Coronary artery (tissue), 2 donors: ENCODE data around the gene LAMA1.

Source experiments
- DNase-seq: peaks from one replicate; pipeline ENCODE4 v3.0.0-alpha.2; 2017; ENCODE audit warnings: low spot score
- H3K27ac ChIP-seq, 2 donors: fragments of 200-600 bp; sonication (generic); one replicate each; pipeline ENCODE4 v1.5.1; 2016 to 2019
- H3K4me3 ChIP-seq: fragments of 200-600 bp; sonication (generic); 2 replicates; pipeline ENCODE4 v1.5.1; 2016; ENCODE audit warnings: mild to moderate bottlenecking, moderate library complexity
- CTCF ChIP-seq: fragments of 200-600 bp; sonication (generic); IDR thresholded peaks from one replicate; pipeline ENCODE4 v1.5.1; 2019; ENCODE audit warnings: antibody characterized with exemption

Gene LAMA1

DNA sequence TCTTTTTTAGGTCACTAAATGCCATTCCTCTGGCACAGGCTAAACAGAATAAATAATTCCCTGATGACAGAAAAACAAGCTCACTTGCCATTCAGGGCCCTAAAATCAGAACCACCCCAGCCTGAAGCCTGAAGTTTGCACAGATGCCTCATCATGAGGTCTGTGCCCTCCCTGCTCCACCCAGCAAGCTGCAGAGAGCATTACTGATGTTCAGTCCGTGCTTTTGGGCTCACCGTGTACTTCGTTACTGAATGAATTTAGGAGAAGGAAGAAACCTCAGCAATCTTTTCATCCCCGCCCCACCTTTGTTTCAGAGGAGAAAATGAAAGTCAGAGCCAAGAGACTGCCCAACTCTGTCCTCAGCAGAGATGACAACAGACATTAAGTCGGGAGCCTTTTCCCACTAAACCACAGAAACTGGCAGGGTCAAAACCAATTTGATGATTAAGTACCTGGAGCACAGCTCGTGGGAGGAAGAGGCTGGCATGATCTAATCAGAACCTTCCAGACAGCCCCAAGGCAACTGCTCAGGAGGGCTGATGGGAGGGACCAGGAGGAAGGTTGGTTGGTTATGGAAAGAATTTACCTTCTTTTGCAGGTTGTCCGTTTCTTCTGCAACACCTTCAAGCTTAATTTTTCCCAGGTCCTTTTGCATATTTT lies 122.7 kb downstream of the LAMA1 start:
- Histone ChIP-seq H3K4me3 (no peak overlapping the region), H3K27ac (no peak overlapping the region)
- TF ChIP-seq CTCF, result no peak
- no peak for DNase-seq

DNA sequence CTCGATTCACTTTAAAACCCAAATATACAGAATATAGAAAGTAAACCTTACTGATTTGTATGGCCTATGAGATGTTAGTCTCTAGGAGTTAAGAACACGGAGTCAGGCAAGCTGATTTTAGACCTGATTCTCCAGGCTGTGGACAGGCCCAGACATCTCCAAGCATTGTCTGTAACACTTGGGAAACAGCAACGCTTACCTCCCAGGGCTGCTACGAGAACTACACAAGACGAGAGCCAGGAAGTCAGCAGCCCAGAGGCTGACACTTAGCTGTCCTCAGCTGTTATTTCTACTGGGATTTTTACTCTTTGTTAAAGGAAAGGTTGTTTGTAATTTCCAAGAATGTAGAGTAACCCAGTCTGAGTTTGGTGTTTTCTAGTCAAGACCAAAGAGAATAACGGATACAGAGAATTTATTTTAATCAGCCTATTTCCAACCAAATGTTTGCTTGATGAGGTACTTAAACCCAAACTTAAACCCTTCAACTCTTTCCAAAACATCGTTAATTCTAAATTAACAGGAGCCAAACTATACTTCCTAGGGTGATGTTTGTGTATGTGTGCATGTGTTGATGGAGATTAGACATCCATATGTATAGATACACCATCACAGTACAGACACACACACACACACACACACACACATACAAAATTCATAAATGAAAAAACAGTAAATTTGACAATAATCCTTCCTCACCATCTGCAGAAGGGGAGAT lies 123.4 kb downstream of the LAMA1 start:
- TF ChIP-seq CTCF, result no peak

DNA sequence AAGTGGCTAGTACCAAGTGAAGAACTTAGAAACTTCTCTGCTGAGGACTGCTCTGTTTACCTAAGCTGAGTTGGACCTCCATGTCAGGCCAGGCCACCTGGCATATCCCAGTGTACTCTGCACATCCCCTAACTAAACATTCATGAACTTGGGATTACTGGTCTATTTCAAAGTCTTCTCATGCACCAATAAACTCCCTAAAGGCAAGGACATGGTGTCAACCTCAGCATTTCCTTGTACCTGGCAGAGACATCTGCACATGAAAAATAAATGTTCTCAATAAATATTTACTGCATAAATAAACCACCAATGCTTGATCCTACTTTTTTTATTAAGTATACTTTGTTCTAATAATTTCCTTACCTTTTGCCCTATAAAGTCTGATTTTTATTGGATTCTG lies 124.8 kb downstream of the LAMA1 start:
- H3K4me3 ChIP-seq, result no peak overlapping the region
- no peak overlapping the region for H3K27ac ChIP-seq
- no peak for TF ChIP-seq CTCF
- DNase-seq, result no peak

More for the DNA sequence above, 123.4 kb downstream of the LAMA1 start:
- Histone ChIP-seq H3K4me3 (no peak overlapping the region), H3K27ac (no peak overlapping the region)
- DNase-seq, result no peak

- TF ChIP-seq CTCF, result no peak
- Histone ChIP-seq H3K4me3 (no peak overlapping the region), H3K27ac (no peak overlapping the region)
- no peak for DNase-seq
Observed at GRCh38 chr18:6983366-6983765, 134.2 kb downstream of the LAMA1 start.

GRCh38 chr18:6982398-6982797 lies 135.2 kb downstream of the LAMA1 start:
- Histone ChIP-seq H3K27ac (no peak overlapping the region), H3K4me3 (no peak overlapping the region)
- TF ChIP-seq CTCF, result no peak
- no peak for DNase-seq

GRCh38 chr18:6980363-6980762 lies 137.2 kb downstream of the LAMA1 start:
- no peak for TF ChIP-seq CTCF
- Histone ChIP-seq H3K4me3 (no peak overlapping the region), H3K27ac (no peak overlapping the region)
- no peak for DNase-seq

DNA sequence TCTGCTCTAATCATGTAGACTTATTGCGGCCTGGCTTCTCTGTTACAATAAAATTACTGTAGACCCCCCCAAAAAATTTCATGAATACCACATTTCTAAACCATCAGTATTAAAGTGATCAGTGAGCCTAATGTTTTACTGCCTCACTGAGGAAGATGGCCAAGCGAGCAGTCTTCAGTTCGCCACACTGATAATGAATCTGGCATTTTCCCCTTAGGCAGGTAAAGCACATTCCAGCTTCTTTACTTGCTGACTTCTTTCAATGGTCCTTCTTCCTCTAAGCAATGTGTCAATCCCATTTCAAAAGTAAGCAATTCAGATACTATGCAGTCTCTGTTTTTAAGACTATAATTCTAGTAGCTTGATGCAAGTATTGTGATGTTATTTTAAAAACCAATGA lies 137.6 kb downstream of the LAMA1 start:
- no peak for TF ChIP-seq CTCF
- no peak overlapping the region for H3K27ac ChIP-seq

More for the DNA sequence above, 137.6 kb downstream of the LAMA1 start:
- no peak for DNase-seq
- no peak overlapping the region for H3K4me3 ChIP-seq
